ENCODE results near the gene SP5. TPM values are rescaled to one million over a fixed set of nuclear protein-coding genes. Genes with fewer than 3 reads are reported as not detected.

Gene SP5
- total RNA-seq = not detected
- total RNA-seq (2013) = not detected

DNA sequence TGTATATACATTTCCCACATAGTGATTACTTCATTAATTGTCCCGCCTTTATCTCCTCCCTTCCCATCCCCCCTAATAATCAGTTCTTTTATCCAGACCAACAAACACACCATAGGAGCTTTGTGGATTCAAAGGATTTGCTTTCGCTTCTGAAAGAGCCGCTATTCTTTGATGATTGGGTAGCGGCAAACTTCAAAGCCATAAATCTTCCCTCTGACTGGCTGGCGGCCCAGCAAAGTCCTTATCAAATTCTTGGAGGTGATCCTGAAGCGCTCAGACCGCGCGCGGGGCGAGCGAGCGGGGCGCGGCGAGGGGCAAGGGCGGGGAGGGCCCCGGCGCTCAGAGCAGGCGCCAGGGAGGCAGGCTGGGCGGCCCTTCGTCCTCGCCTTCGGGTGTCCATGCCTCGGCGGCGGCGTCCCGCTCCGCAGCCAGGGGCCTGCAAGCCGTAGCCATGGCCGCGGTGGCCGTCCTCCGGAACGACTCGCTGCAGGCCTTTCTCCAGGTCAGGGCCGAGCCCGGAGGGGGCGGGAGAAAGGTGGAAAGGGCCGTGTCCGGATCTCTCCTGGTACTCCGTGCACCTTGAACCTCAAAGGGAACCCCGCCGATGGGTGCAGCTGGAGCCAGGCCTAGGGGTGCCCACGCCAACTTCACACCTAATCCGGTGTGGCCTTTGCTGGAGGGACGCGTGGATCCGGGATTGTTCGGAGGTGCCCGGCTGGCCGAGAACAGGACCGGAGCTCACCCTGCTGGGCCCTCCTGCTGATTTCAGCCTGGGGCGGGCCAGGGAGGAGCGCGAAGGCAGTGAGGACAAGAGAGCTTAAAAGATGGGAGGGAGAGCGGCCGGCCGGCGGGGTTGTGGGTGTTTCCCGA lies at the start of gene SP5:
Gene SP5, plus strand, starts transcription at position 276 of the 870 bp plus-strand sequence. Its CDS starts 176 bp downstream, at position 452.
- peaks cover 48 to 58% of the 10 kb centered on the region in 2 donors for H3K27me3 Mint-ChIP-seq (ENCODE audit: low read depth in 2 of 2)
- Histone ChIP-seq H3K36me3 (ENCODE audit: control insufficient read depth, insufficient read depth, low read length) (no peaks in the 10 kb centered on the region), H3K27me3 (ENCODE audit: control insufficient read depth, insufficient read depth, low read length) (peaks cover 43% of the 10 kb centered on the region), H3K4me3 (ENCODE audit: low read length) (peak within 1 kb of the TSS; percentile 27), H3K4me1 (ENCODE audit: control insufficient read depth, insufficient read depth, low read length) (peaks cover 27% of the 10 kb centered on the region), H3K9me3 (ENCODE audit: control insufficient read depth, insufficient read depth, low read length) (no peaks in the 10 kb centered on the region), H3K27ac (ENCODE audit: low read length) (no peak within 1 kb of the TSS)
- peak within 1 kb of the TSS; percentile 84 for H3K4me3 Mint-ChIP-seq
- DNase-seq (peak in 1 of 2 donors; percentile 66), ATAC-seq (peak in 2 of 3 donors; percentile 29 to 37)
- no peaks in the 10 kb centered on the region for H3K36me3 Mint-ChIP-seq
- TF ChIP-seq, protein P1, sequence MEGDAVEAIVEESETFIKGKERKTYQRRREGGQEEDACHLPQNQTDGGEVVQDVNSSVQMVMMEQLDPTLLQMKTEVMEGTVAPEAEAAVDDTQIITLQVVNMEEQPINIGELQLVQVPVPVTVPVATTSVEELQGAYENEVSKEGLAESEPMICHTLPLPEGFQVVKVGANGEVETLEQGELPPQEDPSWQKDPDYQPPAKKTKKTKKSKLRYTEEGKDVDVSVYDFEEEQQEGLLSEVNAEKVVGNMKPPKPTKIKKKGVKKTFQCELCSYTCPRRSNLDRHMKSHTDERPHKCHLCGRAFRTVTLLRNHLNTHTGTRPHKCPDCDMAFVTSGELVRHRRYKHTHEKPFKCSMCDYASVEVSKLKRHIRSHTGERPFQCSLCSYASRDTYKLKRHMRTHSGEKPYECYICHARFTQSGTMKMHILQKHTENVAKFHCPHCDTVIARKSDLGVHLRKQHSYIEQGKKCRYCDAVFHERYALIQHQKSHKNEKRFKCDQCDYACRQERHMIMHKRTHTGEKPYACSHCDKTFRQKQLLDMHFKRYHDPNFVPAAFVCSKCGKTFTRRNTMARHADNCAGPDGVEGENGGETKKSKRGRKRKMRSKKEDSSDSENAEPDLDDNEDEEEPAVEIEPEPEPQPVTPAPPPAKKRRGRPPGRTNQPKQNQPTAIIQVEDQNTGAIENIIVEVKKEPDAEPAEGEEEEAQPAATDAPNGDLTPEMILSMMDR (IDR thresholded peaks at IDR 0.05) = no peak
- 2% methylated on average over 62 of the region's 62 CpGs for WGBS (ENCODE audit: insufficient coverage)
- H3K4me1 Mint-ChIP-seq = peaks cover 6 to 13% of the 10 kb centered on the region in 2 donors
- H3K9me3 Mint-ChIP-seq = no peaks in the 10 kb centered on the region
- no peak within 1 kb of the TSS for H3K27ac Mint-ChIP-seq
- intact Hi-C loops (cut with micrococcal nuclease) = no loop called here

DNA sequence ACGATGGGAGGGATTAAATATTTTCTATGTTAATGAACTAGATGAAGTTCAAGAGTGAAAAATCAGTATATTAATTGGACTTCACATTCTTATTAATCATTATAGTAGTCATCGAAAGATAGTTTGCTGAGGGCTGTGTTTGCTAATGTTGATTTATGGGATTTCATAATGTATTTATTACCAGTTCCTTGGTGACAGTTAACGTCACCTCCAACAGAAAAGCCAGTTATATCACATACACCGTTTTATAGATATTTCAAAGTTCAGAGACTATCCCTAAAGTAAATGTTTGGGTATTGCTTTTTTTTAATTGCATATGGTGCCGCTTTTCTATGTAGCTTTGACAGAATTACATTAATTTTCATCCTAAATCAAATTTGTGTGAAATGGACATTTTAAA lies 49.4 kb upstream of the SP5 start:
- Histone ChIP-seq H3K27ac (ENCODE audit: low read length) (no peak overlapping the region), H3K4me3 (ENCODE audit: low read length) (no peak overlapping the region), H3K4me1 (ENCODE audit: control insufficient read depth, insufficient read depth, low read length) (no peaks in the 10 kb centered on the region), H3K36me3 (ENCODE audit: control insufficient read depth, insufficient read depth, low read length) (no peaks in the 10 kb centered on the region), H3K9me3 (ENCODE audit: control insufficient read depth, insufficient read depth, low read length) (no peaks in the 10 kb centered on the region), H3K27me3 (ENCODE audit: control insufficient read depth, insufficient read depth, low read length) (no peaks in the 10 kb centered on the region)
- no peak overlapping the region for H3K27ac Mint-ChIP-seq
- 100% methylated on average over 1 of the region's 5 CpGs for WGBS (ENCODE audit: insufficient coverage)
- no peaks in the 10 kb centered on the region for H3K4me1 Mint-ChIP-seq
- intact Hi-C loops (cut with micrococcal nuclease) = no loop called here
- no peak for ATAC-seq
- no peak overlapping the region for H3K4me3 Mint-ChIP-seq
- TF ChIP-seq, protein P1 (IDR thresholded peaks at IDR 0.05) = no peak
- no peaks in the 10 kb centered on the region for H3K9me3 Mint-ChIP-seq
- no peaks in the 10 kb centered on the region for H3K36me3 Mint-ChIP-seq
- DNase-seq = no peak
- peaks cover 5 to 6% of the 10 kb centered on the region in 2 donors for H3K27me3 Mint-ChIP-seq (ENCODE audit: low read depth in 2 of 2)

DNA sequence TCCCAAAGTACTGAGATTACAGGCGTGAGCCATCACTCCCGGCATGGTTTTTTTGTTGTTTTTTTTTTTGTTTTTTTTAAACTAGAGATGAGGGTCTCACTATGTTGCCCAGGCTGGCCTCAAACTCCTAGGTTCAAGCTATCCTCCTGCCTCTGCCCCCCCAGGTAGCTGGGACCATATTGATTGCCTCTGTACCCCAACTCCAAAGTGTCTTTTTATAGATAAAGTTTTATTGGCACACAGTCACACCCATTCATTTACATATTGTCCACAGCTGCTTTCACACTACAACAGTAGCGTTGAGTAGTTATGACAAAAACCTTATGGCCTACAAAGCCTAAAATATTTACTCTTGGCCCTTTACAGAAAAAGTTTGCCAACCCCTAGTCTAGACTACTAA lies 45.2 kb upstream of the SP5 start:
- intact Hi-C loops (cut with micrococcal nuclease) = no loop called here
- Histone ChIP-seq H3K27me3 (ENCODE audit: control insufficient read depth, insufficient read depth, low read length) (no peaks in the 10 kb centered on the region), H3K4me3 (ENCODE audit: low read length) (no peak overlapping the region), H3K9me3 (ENCODE audit: control insufficient read depth, insufficient read depth, low read length) (no peaks in the 10 kb centered on the region), H3K4me1 (ENCODE audit: control insufficient read depth, insufficient read depth, low read length) (no peaks in the 10 kb centered on the region), H3K36me3 (ENCODE audit: control insufficient read depth, insufficient read depth, low read length) (no peaks in the 10 kb centered on the region), H3K27ac (ENCODE audit: low read length) (no peak overlapping the region)
- Mint-ChIP-seq H3K4me3 (no peak overlapping the region), H3K27ac (no peak overlapping the region), H3K36me3 (no peaks in the 10 kb centered on the region), H3K9me3 (no peaks in the 10 kb centered on the region), H3K27me3 (ENCODE audit: low read depth in 2 of 2) (peaks cover 0 to 8% of the 10 kb centered on the region in 2 donors), H3K4me1 (no peaks in the 10 kb centered on the region)
- ATAC-seq = no peak
- TF ChIP-seq, protein P1 (IDR thresholded peaks at IDR 0.05) = no peak
- DNase-seq = no peak
- 90% methylated on average over 3 of the region's 3 CpGs for WGBS (ENCODE audit: insufficient coverage)
